Liver (tissue), 9 donors: ENCODE data around the gene NF1. TPM values are rescaled to one million over a fixed set of nuclear protein-coding genes. Genes with fewer than 3 reads are reported as not detected.

Source experiments
- DNase-seq: peaks from one replicate; pipeline ENCODE4 v3.0.0-alpha.2; 2017; ENCODE audit warnings: low spot score
- H3K27ac ChIP-seq, 2 donors: one replicate each; pipeline ENCODE4 v1.7.0; 2013; ENCODE audit warnings: inconsistent platforms in 2 of 2, low read length in 2 of 2, control low read depth in 1 of 2, low read depth in 1 of 2, mild to moderate bottlenecking in 1 of 2
- H3K27me3 ChIP-seq, 4 donors: one replicate each; pipeline versions ENCODE4 v1.6.1 to v1.7.0; 2013; ENCODE audit warnings: low read length in 3 of 4, inconsistent platforms in 1 of 4, mild to moderate bottlenecking in 1 of 4, moderate library complexity in 1 of 4; ENCODE audit not compliant: control insufficient read depth in 4 of 4, insufficient read depth in 4 of 4
- H3K36me3 ChIP-seq, 4 donors: one replicate each; pipeline versions ENCODE4 v1.6.1 to v1.7.0; 2013; ENCODE audit warnings: low read length in 3 of 4, mild to moderate bottlenecking in 3 of 4, low read depth in 1 of 4, moderate library complexity in 1 of 4; ENCODE audit not compliant: control insufficient read depth in 4 of 4, insufficient read depth in 3 of 4
- H3K4me1 ChIP-seq, 4 donors: one replicate each; pipeline versions ENCODE4 v1.6.1 to v1.7.0; 2013; ENCODE audit warnings: low read length in 3 of 4, mild to moderate bottlenecking in 3 of 4, moderate library complexity in 1 of 4; ENCODE audit not compliant: control insufficient read depth in 4 of 4, insufficient read depth in 4 of 4
- H3K4me3 ChIP-seq, 3 donors: one replicate each; pipeline versions ENCODE4 v1.6.1 to v1.7.0; 2013; ENCODE audit warnings: low read length in 3 of 3, control low read depth in 1 of 3, low read depth in 1 of 3, mild to moderate bottlenecking in 1 of 3
- H3K9ac ChIP-seq, 2 donors: one replicate each; pipeline ENCODE4 v1.7.0; 2013; ENCODE audit warnings: low read length in 2 of 2, mild to moderate bottlenecking in 2 of 2, moderate library complexity in 2 of 2, control low read depth in 1 of 2, low read depth in 1 of 2
- H3K9me3 ChIP-seq, 4 donors: one replicate each; pipeline versions ENCODE4 v1.6.1 to v1.7.0; 2013; ENCODE audit warnings: low read length in 3 of 4; ENCODE audit not compliant: control insufficient read depth in 4 of 4
- EGR1 ChIP-seq, 2 donors: IDR thresholded peaks; 2 replicates each; pipeline ENCODE4 v1.6.1; 2016 to 2018; ENCODE audit warnings: antibody characterized with exemption in 2 of 2, low read depth in 2 of 2
- FOXA1 ChIP-seq: IDR thresholded peaks from 2 replicates; pipeline ENCODE4 v1.6.1; 2016; ENCODE audit warnings: antibody characterized with exemption
- FOXA2 ChIP-seq: IDR thresholded peaks from 2 replicates; pipeline ENCODE4 v1.6.1; 2016; ENCODE audit warnings: antibody characterized with exemption
- GABPA ChIP-seq, 2 donors: IDR thresholded peaks in 1 of 2; conservative IDR thresholded peaks in 1 of 2; 2 replicates each; pipeline ENCODE4 v1.6.1; 2016; ENCODE audit warnings: antibody characterized with exemption in 2 of 2, mild to moderate bottlenecking in 1 of 2, moderate library complexity in 1 of 2
- HNF4A ChIP-seq, 2 donors: conservative IDR thresholded peaks; 2 replicates each; pipeline ENCODE4 v1.6.1; 2016; ENCODE audit warnings: antibody characterized with exemption in 2 of 2, mild to moderate bottlenecking in 2 of 2
- HNF4G ChIP-seq: IDR thresholded peaks from 2 replicates; pipeline ENCODE4 v1.6.1; 2016; ENCODE audit warnings: antibody characterized with exemption
- JUND ChIP-seq, 2 donors: IDR thresholded peaks; 2 replicates each; pipeline ENCODE4 v1.6.1; 2016; ENCODE audit warnings: antibody characterized with exemption in 2 of 2
- NR2F2 ChIP-seq: IDR thresholded peaks from 2 replicates; pipeline ENCODE4 v1.6.1; 2016; ENCODE audit warnings: antibody characterized with exemption
- RAD21 ChIP-seq, 2 donors: IDR thresholded peaks; 2 replicates each; pipeline ENCODE4 v1.6.1; 2016; ENCODE audit warnings: antibody characterized with exemption in 2 of 2, mild to moderate bottlenecking in 2 of 2
- RXRA ChIP-seq, 2 donors: IDR thresholded peaks; 2 replicates each; pipeline ENCODE4 v1.6.1; 2017 to 2018; ENCODE audit warnings: antibody characterized with exemption in 2 of 2, mild to moderate bottlenecking in 1 of 2
- SP1 ChIP-seq: IDR thresholded peaks from 2 replicates; pipeline ENCODE4 v1.6.1; 2018; ENCODE audit warnings: antibody characterized with exemption, mild to moderate bottlenecking
- TAF1 ChIP-seq: conservative IDR thresholded peaks from 2 replicates; pipeline ENCODE4 v1.6.1; 2016; ENCODE audit warnings: antibody characterized with exemption, mild to moderate bottlenecking
- YY1 ChIP-seq: IDR thresholded peaks from 2 replicates; pipeline ENCODE4 v1.6.1; 2016; ENCODE audit warnings: antibody characterized with exemption, mild to moderate bottlenecking
- WGBS: extraction: QIAGEN DNeasy Blood & Tissue Kit; methylation state at CpG from one replicate; pipeline ENCODE4 v1.1.7; 2013; 5-methylcytosine and 5-hydroxymethylcytosine counted together
- polyA plus RNA-seq, 2 donors: library from polyadenylated mRNA; stranded (reverse) in 1 of 2; unstranded in 1 of 2; fragments of 200-250 nt in 1 of 2; fragments of >200 nt in 1 of 2; fragmentation: Nextera tagmentation in 1 of 2; extraction: Ambion mirVana in 1 of 2; gene quantifications; one replicate each; pipeline versions ENCODE4 v1.2.1 to v1.2.3, GENCODE V29; 2013 to 2015
- total RNA-seq, 2 donors: library from RNA; depleted of rRNA; stranded (reverse); fragments of >200 nt; gene quantifications; one replicate each; pipeline ENCODE4 v1.2.3, GENCODE V29; 2014
- TF ChIP-seq, protein P1 (sequence below): IDR thresholded peaks from 2 replicates; pipeline ENCODE4 v1.6.1; 2016; ENCODE audit warnings: antibody characterized with exemption
- TF ChIP-seq, protein P2 (sequence below): IDR thresholded peaks from 2 replicates; pipeline ENCODE4 v1.6.1; 2016; ENCODE audit warnings: antibody characterized with exemption
- TF ChIP-seq, protein P3 (sequence below): fragments of 150-350 bp; IDR thresholded peaks from 2 replicates; pipeline ENCODE4 v1.5.1; 2017; ENCODE audit warnings: improper control_type of control experiment, low read depth, low read length; ENCODE audit not compliant: missing input control
- TF ChIP-seq, protein P4 (sequence below): IDR thresholded peaks from 2 replicates; pipeline ENCODE4 v1.6.1; 2016; ENCODE audit warnings: antibody characterized with exemption
- TF ChIP-seq, protein P5 (sequence below): IDR thresholded peaks from 2 replicates; pipeline ENCODE4 v1.6.1; 2016; ENCODE audit warnings: antibody characterized with exemption, mild to moderate bottlenecking
- donor health status: healthy.
- donor health status: healthy.
- donor health status: healthy.
- donor health status: healthy.
- donor health status: healthy.

The NF1 gene
- total and polyA plus RNA-seq, 4 donors = 4.6 to 42.6 (median 13.5) TPM

DNA sequence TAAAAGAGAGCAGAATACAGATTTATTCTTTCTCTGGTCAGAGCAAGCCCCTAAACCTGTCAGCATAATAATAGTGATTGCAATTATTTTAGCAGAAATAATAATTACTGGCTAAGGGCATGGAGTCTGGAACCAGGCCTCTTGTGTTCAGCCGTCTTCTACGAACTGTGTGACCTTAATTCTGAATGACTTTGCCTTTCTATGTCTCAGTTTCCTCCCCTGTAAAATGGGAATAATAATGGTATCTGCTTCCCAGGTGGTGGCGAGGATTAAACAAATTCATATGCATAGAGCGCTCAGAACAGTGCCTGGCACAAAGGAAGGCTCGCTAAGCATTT is 330.1 kb downstream of the NF1 start:
- Histone ChIP-seq H3K36me3 (no peaks in the 10 kb centered on the region), H3K4me3 (no peak overlapping the region), H3K9me3 (no peaks in the 10 kb centered on the region), H3K4me1 (peaks cover 6 to 12% (median 8%) of the 10 kb centered on the region in 4 donors), H3K27me3 (no peaks in the 10 kb centered on the region), H3K27ac (no peak overlapping the region), H3K9ac (no peak overlapping the region)
- 82% methylated on average over 5 of the region's 5 CpGs for WGBS
- DNase-seq = no peak
- TF ChIP-seq NR2F2 = no peak
- TF ChIP-seq HNF4A (conservative IDR thresholded peaks at IDR 0.05) = no peak
- TF ChIP-seq FOXA1 = no peak
- no peak for TF ChIP-seq TAF1
- no peak for TF ChIP-seq JUND (IDR thresholded peaks at IDR 0.05)
- no peak for TF ChIP-seq RAD21 (IDR thresholded peaks at IDR 0.05)
- TF ChIP-seq, protein P1, sequence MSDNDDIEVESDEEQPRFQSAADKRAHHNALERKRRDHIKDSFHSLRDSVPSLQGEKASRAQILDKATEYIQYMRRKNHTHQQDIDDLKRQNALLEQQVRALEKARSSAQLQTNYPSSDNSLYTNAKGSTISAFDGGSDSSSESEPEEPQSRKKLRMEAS = no peak
- TF ChIP-seq, protein P2, sequence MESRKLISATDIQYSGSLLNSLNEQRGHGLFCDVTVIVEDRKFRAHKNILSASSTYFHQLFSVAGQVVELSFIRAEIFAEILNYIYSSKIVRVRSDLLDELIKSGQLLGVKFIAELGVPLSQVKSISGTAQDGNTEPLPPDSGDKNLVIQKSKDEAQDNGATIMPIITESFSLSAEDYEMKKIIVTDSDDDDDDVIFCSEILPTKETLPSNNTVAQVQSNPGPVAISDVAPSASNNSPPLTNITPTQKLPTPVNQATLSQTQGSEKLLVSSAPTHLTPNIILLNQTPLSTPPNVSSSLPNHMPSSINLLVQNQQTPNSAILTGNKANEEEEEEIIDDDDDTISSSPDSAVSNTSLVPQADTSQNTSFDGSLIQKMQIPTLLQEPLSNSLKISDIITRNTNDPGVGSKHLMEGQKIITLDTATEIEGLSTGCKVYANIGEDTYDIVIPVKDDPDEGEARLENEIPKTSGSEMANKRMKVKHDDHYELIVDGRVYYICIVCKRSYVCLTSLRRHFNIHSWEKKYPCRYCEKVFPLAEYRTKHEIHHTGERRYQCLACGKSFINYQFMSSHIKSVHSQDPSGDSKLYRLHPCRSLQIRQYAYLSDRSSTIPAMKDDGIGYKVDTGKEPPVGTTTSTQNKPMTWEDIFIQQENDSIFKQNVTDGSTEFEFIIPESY = no peak
- TF ChIP-seq SP1 = no peak
- TF ChIP-seq RXRA (IDR thresholded peaks at IDR 0.05) = no peak
- TF ChIP-seq YY1 = no peak
- TF ChIP-seq, protein P3, sequence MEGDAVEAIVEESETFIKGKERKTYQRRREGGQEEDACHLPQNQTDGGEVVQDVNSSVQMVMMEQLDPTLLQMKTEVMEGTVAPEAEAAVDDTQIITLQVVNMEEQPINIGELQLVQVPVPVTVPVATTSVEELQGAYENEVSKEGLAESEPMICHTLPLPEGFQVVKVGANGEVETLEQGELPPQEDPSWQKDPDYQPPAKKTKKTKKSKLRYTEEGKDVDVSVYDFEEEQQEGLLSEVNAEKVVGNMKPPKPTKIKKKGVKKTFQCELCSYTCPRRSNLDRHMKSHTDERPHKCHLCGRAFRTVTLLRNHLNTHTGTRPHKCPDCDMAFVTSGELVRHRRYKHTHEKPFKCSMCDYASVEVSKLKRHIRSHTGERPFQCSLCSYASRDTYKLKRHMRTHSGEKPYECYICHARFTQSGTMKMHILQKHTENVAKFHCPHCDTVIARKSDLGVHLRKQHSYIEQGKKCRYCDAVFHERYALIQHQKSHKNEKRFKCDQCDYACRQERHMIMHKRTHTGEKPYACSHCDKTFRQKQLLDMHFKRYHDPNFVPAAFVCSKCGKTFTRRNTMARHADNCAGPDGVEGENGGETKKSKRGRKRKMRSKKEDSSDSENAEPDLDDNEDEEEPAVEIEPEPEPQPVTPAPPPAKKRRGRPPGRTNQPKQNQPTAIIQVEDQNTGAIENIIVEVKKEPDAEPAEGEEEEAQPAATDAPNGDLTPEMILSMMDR = no peak
- TF ChIP-seq, protein P4, sequence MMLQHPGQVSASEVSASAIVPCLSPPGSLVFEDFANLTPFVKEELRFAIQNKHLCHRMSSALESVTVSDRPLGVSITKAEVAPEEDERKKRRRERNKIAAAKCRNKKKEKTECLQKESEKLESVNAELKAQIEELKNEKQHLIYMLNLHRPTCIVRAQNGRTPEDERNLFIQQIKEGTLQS = no peak
- TF ChIP-seq, protein P5, sequence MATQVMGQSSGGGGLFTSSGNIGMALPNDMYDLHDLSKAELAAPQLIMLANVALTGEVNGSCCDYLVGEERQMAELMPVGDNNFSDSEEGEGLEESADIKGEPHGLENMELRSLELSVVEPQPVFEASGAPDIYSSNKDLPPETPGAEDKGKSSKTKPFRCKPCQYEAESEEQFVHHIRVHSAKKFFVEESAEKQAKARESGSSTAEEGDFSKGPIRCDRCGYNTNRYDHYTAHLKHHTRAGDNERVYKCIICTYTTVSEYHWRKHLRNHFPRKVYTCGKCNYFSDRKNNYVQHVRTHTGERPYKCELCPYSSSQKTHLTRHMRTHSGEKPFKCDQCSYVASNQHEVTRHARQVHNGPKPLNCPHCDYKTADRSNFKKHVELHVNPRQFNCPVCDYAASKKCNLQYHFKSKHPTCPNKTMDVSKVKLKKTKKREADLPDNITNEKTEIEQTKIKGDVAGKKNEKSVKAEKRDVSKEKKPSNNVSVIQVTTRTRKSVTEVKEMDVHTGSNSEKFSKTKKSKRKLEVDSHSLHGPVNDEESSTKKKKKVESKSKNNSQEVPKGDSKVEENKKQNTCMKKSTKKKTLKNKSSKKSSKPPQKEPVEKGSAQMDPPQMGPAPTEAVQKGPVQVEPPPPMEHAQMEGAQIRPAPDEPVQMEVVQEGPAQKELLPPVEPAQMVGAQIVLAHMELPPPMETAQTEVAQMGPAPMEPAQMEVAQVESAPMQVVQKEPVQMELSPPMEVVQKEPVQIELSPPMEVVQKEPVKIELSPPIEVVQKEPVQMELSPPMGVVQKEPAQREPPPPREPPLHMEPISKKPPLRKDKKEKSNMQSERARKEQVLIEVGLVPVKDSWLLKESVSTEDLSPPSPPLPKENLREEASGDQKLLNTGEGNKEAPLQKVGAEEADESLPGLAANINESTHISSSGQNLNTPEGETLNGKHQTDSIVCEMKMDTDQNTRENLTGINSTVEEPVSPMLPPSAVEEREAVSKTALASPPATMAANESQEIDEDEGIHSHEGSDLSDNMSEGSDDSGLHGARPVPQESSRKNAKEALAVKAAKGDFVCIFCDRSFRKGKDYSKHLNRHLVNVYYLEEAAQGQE = no peak
- TF ChIP-seq GABPA (IDR thresholded peaks at IDR 0.05 in 1 of 2, conservative IDR thresholded peaks at IDR 0.05 in 1 of 2) = no peak
- TF ChIP-seq FOXA2 = no peak
- no peak for TF ChIP-seq EGR1 (IDR thresholded peaks at IDR 0.05; ENCODE audit: low read depth in 2 of 2)
- no peak for TF ChIP-seq HNF4G
